CD4-positive, alpha-beta T cell (primary cell): Measurements from ENCODE around the gene PSMA5. TPM values are rescaled to one million over a fixed set of nuclear protein-coding genes. Genes with fewer than 3 reads are reported as not detected.

Source experiments
- ATAC-seq: fragments of 200-7000 bp; cut with Tn5 transposase; one replicate; pipeline ENCODE4 v1.10.0; 2022; ENCODE audit warnings: mild to moderate bottlenecking; ENCODE audit not compliant: poor library complexity
- CTCF ChIA-PET: fragments of 350-600 bp; sonication (Branson Sonifier 250); formaldehyde crosslinking; loops from one replicate; lab custom pipeline; 2021; ENCODE audit warnings: antibody characterized with exemption, inconsistent platforms; lab: Charles Lee
- POLR2A ChIA-PET: fragments of 350-600 bp; sonication (Branson Sonifier 250); formaldehyde crosslinking; loops from one replicate; lab custom pipeline; 2021; ENCODE audit warnings: antibody characterized with exemption, inconsistent platforms; lab: Charles Lee
- DNase-seq, 14 experiments: peaks; one replicate each; pipeline ENCODE4 v3.0.0-alpha.2; 2013 to 2020; ENCODE audit warnings: mixed read lengths in 2 of 14
- H3K27ac ChIP-seq, 2 donors: one replicate each; pipeline versions ENCODE4 v1.5.1 to v1.7.0; 2013; ENCODE audit warnings: low read length in 2 of 2, low read depth in 1 of 2, mild to moderate bottlenecking in 1 of 2
- H3K27me3 ChIP-seq, 2 experiments: 1 replicate in 1 of 2; 2 replicates in 1 of 2; pipeline versions ENCODE4 v1.6.1 to v1.7.0; 2013; ENCODE audit warnings: low read length in 2 of 2, control low read depth in 1 of 2, mild to moderate bottlenecking in 1 of 2, moderate library complexity in 1 of 2; ENCODE audit not compliant: insufficient read depth in 2 of 2, control insufficient read depth in 1 of 2
- H3K36me3 ChIP-seq: one replicate; pipeline ENCODE4 v1.6.1; 2013; ENCODE audit warnings: low read length, control low read depth; ENCODE audit not compliant: insufficient read depth
- H3K4me1 ChIP-seq: one replicate; pipeline ENCODE4 v1.6.1; 2013; ENCODE audit warnings: low read length, control low read depth; ENCODE audit not compliant: insufficient read depth
- H3K4me3 ChIP-seq: one replicate; pipeline ENCODE4 v1.5.1; 2013; ENCODE audit warnings: mild to moderate bottlenecking, low read length, moderate library complexity
- H3K9me3 ChIP-seq, 2 experiments: 1 replicate in 1 of 2; 2 replicates in 1 of 2; pipeline versions ENCODE4 v1.6.1 to v1.7.0; 2013; ENCODE audit warnings: low read length in 2 of 2, mild to moderate bottlenecking in 2 of 2, control low read depth in 1 of 2, moderate library complexity in 1 of 2; ENCODE audit not compliant: control insufficient read depth in 1 of 2, insufficient read depth in 1 of 2
- H3K27ac Mint-ChIP-seq: one replicate; pipeline ENCODE4 v1.8.0; 2020; ENCODE audit warnings: mixed read lengths
- H3K27me3 Mint-ChIP-seq: one replicate; pipeline ENCODE4 v1.8.0; 2021; ENCODE audit warnings: mixed read lengths
- H3K36me3 Mint-ChIP-seq: one replicate; pipeline ENCODE4 v1.8.0; 2021; ENCODE audit warnings: low read depth, mixed read lengths
- H3K4me1 Mint-ChIP-seq: one replicate; pipeline ENCODE4 v1.8.0; 2021; ENCODE audit warnings: low read depth, mixed read lengths
- H3K4me3 Mint-ChIP-seq: one replicate; pipeline ENCODE4 v1.8.0; 2020; ENCODE audit warnings: mild to moderate bottlenecking, mixed read lengths
- H3K9me3 Mint-ChIP-seq: one replicate; pipeline ENCODE4 v1.8.0; 2020; ENCODE audit warnings: mixed read lengths
- intact Hi-C, 2 experiments: fragments of 100-400 bp; cut with DNase I in 1 of 2; cut with micrococcal nuclease in 1 of 2; formaldehyde crosslinking; loops; one replicate each; pipeline versions ENCODE4 v1.15.1 to v1.9.0; 2023 to 2025; cut with DNase I, micrococcal nuclease
- total RNA-seq, 174 experiments: library from RNA in 2 of 174; stranded (reverse) in 2 of 174; gene quantifications; one replicate each; pipeline ENCODE4 v1.2.3 and lab custom pipeline; 2021 to 2026
- TF ChIP-seq, protein P1 (sequence below): fragments of 200-600 bp; IDR thresholded peaks from one replicate; pipeline ENCODE4 v1.8.0; 2022; ENCODE audit warnings: antibody characterized with exemption, mild to moderate bottlenecking

PSMA5 gene
- total RNA-seq, 2 experiments from 2014 or later: 29.8 to 33.8 TPM

- H3K27me3 Mint-ChIP-seq: peaks cover 44% of the 10 kb centered on the region
- Histone ChIP-seq H3K9me3 (no peaks in the 10 kb centered on the region), H3K36me3 (no peaks in the 10 kb centered on the region), H3K27ac (no peak overlapping the region), H3K27me3 (peaks cover 2 to 5% of the 10 kb centered on the region in 2 experiments), H3K4me1 (no peaks in the 10 kb centered on the region), H3K4me3 (no peak overlapping the region)
- H3K4me1 Mint-ChIP-seq: peaks cover 7% of the 10 kb centered on the region
- no peak overlapping the region for H3K27ac Mint-ChIP-seq
- CTCF ChIA-PET: no interaction called here
- ATAC-seq (no peak), DNase-seq (no peak)
- TF ChIP-seq, protein P1, sequence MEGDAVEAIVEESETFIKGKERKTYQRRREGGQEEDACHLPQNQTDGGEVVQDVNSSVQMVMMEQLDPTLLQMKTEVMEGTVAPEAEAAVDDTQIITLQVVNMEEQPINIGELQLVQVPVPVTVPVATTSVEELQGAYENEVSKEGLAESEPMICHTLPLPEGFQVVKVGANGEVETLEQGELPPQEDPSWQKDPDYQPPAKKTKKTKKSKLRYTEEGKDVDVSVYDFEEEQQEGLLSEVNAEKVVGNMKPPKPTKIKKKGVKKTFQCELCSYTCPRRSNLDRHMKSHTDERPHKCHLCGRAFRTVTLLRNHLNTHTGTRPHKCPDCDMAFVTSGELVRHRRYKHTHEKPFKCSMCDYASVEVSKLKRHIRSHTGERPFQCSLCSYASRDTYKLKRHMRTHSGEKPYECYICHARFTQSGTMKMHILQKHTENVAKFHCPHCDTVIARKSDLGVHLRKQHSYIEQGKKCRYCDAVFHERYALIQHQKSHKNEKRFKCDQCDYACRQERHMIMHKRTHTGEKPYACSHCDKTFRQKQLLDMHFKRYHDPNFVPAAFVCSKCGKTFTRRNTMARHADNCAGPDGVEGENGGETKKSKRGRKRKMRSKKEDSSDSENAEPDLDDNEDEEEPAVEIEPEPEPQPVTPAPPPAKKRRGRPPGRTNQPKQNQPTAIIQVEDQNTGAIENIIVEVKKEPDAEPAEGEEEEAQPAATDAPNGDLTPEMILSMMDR: no peak
- H3K4me3 Mint-ChIP-seq: no peak overlapping the region
- intact Hi-C loops: no loop called here
- no peaks in the 10 kb centered on the region for H3K9me3 Mint-ChIP-seq
- POLR2A ChIA-PET: no interaction called here
- H3K36me3 Mint-ChIP-seq: no peaks in the 10 kb centered on the region
Observed at GRCh38 chr1:109368464-109368863, 57.8 kb downstream of the PSMA5 start.

DNA sequence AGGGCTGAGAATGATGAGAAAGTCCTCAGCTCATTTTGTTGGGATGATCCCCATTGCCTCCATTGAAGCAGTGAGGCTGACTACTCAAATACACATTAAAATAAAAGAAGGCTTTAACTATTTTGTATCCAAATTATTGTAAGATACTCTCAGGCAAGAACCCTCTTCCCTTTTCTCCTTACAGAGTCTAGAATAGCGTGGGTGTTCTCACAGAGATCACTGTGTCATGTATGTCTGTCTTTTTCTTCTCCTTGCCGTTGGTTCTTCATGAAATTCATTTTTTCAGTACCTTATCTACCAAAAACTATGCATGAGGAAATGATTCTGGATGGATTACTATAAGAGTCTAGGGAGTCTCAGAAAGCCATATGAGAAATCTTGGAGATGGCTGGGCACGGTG lies 58.6 kb downstream of the PSMA5 start:
- Histone ChIP-seq H3K4me1 (no peaks in the 10 kb centered on the region), H3K27ac (no peak overlapping the region), H3K4me3 (no peak overlapping the region), H3K27me3 (peaks cover 2 to 5% of the 10 kb centered on the region in 2 experiments), H3K36me3 (no peaks in the 10 kb centered on the region), H3K9me3 (no peaks in the 10 kb centered on the region)
- TF ChIP-seq, protein P1: no peak
- Mint-ChIP-seq H3K4me1 (peaks cover 7% of the 10 kb centered on the region), H3K27me3 (peaks cover 44% of the 10 kb centered on the region), H3K36me3 (no peaks in the 10 kb centered on the region), H3K9me3 (no peaks in the 10 kb centered on the region), H3K4me3 (no peak overlapping the region), H3K27ac (no peak overlapping the region)
- ATAC-seq (no peak), DNase-seq (no peak)
- ChIA-PET POLR2A (no interaction called here), CTCF (no interaction called here)
- intact Hi-C loops: no loop called here

DNA sequence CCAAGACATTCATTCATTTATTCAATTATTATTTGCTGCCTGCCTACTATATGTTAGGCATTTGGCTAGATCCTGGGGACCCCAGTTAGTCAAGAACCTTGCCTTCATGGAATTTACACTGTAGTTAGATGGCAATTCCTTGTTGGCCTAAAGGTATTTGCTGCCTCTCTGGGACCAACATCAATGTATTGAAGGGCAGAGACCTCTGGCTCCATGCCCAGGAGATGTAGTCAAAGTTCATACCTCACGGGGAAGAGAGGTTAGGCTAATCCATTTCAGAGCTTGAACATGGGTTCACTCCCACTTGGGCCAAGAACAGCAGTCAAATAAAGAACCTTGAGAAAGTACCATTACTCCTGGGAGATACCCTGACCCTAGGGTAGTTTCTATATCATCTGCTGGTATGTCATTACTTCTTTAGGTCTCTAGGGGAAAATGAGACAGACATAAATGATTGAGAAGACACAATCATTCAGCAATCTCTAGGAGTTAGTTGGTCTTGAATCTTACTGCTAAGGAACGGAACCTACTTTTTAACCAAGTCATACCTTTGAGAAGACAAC lies 60.5 kb downstream of the PSMA5 start:
- Mint-ChIP-seq H3K9me3 (no peaks in the 10 kb centered on the region), H3K4me1 (peaks cover 3% of the 10 kb centered on the region), H3K36me3 (no peaks in the 10 kb centered on the region), H3K27me3 (peaks cover 38% of the 10 kb centered on the region), H3K4me3 (no peak overlapping the region), H3K27ac (no peak overlapping the region)
- DNase-seq (no peak), ATAC-seq (no peak)
- H3K9me3 ChIP-seq: no peaks in the 10 kb centered on the region
- no peaks in the 10 kb centered on the region for H3K36me3 ChIP-seq
- H3K4me3 ChIP-seq: no peak overlapping the region
- H3K27me3 ChIP-seq: peaks cover 2 to 5% of the 10 kb centered on the region in 2 experiments
- no peaks in the 10 kb centered on the region for H3K4me1 ChIP-seq
- TF ChIP-seq, protein P1: no peak
- POLR2A ChIA-PET: no interaction called here
- CTCF ChIA-PET: no interaction called here
- intact Hi-C loops: no loop called here
- no peak overlapping the region for H3K27ac ChIP-seq
